NCI-H1930 (cell line): ENCODE data around the gene UPF2.
"Not testable (repeated sequence)": the region's sequence is repeated elsewhere in the genome, so short reads cannot be mapped to it uniquely, and the experiment has no call there.

Experiments used
- DNase-seq, 2 experiments: peaks; one replicate each; lab custom pipeline; 2025; lab: John Stamatoyannopoulos, UW

The UPF2 gene, protein sequence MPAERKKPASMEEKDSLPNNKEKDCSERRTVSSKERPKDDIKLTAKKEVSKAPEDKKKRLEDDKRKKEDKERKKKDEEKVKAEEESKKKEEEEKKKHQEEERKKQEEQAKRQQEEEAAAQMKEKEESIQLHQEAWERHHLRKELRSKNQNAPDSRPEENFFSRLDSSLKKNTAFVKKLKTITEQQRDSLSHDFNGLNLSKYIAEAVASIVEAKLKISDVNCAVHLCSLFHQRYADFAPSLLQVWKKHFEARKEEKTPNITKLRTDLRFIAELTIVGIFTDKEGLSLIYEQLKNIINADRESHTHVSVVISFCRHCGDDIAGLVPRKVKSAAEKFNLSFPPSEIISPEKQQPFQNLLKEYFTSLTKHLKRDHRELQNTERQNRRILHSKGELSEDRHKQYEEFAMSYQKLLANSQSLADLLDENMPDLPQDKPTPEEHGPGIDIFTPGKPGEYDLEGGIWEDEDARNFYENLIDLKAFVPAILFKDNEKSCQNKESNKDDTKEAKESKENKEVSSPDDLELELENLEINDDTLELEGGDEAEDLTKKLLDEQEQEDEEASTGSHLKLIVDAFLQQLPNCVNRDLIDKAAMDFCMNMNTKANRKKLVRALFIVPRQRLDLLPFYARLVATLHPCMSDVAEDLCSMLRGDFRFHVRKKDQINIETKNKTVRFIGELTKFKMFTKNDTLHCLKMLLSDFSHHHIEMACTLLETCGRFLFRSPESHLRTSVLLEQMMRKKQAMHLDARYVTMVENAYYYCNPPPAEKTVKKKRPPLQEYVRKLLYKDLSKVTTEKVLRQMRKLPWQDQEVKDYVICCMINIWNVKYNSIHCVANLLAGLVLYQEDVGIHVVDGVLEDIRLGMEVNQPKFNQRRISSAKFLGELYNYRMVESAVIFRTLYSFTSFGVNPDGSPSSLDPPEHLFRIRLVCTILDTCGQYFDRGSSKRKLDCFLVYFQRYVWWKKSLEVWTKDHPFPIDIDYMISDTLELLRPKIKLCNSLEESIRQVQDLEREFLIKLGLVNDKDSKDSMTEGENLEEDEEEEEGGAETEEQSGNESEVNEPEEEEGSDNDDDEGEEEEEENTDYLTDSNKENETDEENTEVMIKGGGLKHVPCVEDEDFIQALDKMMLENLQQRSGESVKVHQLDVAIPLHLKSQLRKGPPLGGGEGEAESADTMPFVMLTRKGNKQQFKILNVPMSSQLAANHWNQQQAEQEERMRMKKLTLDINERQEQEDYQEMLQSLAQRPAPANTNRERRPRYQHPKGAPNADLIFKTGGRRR

DNA sequence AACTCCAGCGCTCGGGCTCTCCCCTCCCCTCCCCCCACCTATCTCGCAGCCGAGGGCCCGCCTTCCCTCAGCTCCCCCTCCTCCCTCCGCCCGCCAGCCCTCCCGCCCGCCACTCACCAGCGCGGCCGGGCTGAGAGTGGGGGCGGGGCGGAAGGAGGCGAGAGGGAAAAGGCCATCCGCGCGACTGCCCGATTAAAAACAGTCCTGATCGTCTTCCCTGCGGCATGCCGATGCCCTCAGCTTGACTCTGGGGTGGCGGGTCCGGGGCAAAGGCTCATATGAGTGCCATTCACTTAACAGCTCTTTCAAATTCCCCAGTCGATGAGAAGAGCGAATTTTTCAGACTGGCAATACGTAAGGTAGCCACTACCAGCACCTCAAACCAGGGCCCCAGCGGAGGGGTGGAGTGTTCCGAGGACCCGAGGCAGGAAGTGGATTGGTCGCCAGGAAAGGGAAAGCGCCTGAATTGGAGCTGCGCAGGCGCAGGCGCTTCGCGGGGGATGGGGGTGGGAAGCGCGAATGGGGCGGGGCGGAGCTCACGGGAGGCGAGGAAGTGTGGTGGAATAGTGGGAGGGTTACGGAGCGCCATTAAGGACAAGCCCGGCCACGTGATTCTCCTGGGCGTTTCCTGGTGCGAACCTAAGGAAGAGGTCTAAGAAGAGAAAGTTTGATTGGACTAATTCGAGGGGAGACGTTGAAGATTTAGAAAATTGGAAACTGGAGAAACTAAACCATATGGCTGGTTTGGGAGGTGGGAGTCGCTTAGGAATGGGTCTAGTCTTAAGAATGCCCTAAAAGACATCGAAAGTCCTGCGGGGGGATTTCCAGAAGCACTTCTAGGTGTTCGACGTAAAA, at the start of gene UPF2:
Gene UPF2, minus strand, starts transcription at position 13 of the 855 bp plus-strand sequence. CDS start 7,386 bp downstream, outside the sequence.
- DNase-seq: peak; percentile 78 to 80

DNA sequence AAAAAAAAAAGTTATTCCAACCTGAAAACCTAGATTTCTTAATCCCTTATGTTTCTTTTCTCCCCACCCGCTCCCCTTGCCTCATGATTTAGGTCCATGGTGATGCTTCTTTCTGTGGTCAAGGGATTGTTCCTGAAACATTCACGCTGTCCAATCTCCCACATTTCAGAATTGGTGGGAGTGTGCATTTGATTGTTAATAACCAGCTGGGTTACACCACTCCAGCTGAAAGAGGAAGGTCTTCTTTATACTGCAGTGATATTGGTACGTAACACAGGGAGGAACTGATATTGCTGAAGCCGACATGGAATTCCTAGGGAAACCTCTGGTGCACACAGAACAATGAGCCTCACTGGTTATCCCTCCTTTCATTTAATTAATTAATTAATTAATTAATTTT, 48.8 kb upstream of the UPF2 start:
- no peak for DNase-seq

DNA sequence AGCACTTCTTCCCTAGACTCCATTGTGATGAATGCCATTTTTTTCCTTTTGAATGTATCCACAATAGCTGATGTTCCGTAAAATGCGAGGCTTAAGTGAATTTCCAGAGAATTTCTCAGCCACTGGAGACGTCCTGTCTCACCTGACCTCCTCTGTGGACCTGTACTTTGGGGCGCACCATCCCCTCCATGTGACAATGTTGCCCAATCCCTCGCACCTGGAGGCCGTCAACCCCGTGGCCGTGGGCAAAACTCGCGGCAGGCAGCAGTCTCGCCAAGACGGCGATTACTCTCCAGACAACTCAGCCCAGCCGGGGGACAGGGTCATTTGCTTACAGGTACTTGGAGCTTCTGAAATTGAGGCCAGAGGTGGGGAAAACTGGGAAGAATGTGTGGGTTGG, 46.3 kb upstream of the UPF2 start:
- no peak for DNase-seq

DNA sequence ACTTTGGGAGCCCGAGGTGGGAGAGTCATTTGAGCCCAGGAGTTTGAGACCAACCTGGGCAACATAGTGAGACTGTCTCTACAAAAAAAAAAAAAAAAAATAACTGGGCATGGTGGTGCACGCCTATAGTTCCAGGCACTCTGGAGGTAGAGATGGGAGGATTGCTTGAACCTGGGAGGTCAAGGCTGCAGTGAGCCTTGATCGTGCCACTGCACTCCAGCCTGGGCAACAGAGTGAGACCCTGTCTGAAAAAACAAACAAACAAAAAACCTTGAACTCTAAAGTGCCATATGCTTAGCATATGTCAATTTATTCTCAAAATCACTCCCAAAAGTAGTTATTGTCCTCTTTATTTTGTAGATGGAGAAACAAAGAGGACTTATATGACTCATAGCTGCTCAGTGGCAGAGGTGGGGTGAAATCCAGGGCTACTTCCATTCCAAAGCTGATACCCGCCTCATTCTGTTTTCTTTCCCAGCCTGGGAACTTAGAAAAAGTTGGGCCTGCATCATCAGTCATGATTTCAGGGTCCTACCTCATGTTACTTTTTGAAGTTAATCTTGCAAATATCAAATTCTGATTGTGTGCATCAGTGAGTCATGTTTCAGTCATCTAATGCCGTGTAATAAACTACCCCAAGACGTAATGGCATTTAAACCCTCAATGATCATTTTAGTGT, 39.4 kb upstream of the UPF2 start:
- DNase-seq: no peak

DNA sequence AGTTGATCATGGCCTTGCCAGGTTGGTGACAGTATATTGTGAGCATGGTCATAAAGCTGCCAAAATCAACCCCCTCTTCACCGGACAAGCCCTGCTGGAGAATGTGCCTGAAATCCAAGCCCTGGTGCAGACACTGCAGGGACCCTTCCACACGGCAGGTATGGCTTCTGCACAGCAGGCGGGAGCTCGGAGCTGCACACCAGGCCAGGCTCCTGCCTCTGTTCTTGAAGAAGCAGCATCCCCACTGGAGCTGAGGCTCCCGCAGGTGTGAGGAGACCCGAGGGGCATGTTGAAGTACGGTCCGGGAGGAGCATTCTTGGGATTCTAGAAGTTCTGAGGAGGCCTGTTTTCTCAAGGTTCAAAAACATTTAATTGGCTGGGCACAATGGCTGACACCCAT, 38.9 kb upstream of the UPF2 start:
- no peak for DNase-seq

DNA sequence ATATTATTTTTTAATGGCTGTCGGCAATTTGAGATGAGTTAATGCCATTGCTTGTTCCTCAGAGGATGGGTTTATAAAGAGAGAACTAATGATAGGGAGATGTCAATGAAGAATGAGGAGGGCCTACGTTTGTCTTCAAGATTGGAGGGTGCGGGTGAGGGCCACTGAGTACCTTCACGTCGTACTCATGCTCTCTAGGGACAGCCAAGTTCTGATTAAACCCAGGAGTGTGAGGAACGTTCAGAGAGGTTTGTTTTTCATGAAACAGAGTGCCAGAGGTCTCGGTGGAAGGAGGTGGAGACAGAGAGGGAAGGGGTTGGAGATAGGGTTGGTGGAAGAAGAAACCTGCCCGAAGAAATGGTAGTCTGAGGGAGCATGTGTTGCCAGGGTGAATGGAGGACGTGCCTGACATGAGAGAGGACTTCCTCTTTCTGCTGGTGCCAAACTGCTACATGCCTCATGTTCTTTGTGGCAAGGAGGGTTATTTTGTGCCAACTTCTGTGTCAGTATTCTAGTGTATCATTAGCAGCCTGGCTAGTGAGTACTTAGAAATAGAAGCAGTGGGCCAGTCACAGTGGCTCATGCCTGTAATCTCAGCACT, 35.1 kb upstream of the UPF2 start:
- no peak for DNase-seq

DNA sequence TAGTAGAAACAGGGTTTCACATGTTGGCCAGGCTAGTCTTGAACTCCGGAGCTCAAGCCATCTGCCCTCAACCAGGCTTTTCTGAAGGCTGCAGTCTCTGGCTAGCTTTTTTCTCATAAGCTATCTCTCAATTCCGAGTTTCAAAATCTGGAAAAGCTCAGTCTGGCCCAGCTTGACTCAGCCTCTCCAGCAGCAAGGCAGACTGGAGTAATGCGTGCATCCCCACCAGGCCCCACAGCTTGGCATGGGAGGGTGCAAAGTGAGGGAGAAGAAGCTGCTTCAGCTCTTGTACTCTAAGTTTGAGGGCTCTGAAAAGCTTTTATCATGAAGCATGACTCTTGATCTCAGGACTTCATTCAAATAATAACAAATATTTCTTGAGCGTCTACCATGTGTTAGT, 30.9 kb upstream of the UPF2 start:
- no peak for DNase-seq

DNA sequence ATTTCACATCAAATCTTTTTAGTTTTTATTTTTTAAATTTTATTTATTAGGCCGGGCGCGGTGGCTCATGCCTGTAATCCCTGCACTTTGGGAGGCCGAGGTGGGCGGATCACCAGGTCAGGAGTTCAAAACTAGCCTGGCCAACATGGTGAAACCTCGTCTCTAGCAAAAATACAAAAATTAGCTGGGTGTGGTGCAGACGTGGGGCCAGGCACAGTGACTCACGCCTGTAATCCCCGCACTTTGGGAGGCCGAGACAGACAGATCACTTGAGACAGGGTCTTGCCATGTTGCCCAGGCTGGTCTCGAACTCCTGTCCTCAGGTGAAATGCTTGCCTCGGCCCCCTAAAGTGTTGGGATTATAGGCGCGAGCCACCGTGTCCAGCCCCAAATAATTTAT, 28.8 kb upstream of the UPF2 start:
- DNase-seq: not testable (repeated sequence)

DNA sequence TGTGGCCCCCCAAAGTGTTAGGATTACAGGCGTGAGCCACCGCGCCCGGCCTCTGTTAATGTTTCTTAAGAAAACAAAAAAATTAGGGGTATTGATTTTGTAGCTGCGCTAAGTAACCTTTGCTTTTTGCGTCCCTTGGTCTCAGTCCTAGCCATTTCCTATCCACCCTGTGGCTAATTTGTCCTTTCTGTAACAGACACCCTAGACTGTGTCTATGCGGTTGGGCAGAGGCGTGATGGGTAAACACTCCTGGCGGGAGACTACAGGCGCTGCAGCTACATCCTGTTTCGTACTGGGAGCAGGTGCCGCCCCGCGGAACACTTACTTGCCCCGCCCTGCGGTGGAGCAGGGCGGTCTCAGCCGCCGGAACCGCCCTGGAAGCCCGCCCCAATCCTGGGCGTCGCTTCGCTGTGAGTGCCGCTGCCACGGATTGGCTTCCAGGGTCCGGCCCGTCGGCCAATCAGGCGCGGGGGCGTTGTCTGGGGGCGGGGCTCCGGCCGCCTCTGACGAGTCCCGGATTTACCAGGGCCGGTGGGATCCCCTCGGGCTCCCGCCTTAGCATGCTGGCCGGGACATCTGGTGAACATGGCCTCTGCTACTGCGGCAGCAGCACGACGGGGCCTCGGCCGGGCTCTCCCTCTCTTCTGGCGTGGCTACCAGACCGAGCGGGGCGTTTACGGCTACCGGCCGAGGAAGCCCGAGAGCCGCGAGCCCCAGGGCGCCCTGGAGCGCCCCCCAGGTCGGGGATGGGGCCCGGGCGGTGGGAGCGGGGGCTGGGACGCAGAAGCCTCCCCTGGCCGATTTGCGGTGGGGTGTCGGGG, 26.1 kb upstream of the UPF2 start, which contains the start of gene DHTKD1:
Gene DHTKD1, plus strand, starts transcription at position 506 of the 821 bp plus-strand sequence. Its CDS starts 80 bp downstream, at position 586.
- peak; percentile 73 to 83 for DNase-seq

DNA sequence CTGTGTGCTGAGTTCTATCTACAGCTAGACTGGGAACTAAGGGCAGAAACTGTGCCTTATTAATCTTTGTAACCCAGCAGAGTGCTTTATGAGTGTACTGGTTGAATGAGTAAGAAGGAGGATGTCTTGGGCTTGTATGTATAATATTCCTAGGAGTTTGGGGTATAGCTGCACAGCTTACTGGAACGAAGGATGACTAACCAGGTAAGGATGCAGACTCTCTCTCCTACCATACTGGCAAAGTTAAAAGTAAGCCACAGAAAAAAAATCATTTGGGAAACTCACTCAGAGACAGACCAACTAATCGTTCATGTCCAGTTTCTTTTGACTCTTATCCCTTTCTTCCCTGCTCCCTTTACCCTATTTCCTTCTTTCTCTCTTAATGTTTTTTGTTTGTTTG, 24.7 kb upstream of the UPF2 start:
- no peak for DNase-seq

DNA sequence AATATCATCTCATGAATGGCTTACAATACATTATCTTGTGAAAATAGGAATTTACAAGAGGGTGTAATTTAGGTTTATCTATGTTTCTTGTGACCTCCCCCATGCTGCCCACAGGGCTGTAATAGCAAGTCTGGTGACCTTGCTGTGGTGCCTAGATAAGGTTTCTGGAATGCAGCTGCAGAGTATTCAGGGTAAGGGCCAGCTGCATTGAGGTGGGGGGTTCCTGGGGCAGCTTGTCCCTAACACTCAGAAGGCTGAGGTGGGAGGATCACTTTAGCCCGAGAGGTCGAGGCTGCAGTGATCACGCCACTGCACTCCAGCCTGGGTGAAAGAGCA, 20.8 kb upstream of the UPF2 start:
- DNase-seq: no peak

DNA sequence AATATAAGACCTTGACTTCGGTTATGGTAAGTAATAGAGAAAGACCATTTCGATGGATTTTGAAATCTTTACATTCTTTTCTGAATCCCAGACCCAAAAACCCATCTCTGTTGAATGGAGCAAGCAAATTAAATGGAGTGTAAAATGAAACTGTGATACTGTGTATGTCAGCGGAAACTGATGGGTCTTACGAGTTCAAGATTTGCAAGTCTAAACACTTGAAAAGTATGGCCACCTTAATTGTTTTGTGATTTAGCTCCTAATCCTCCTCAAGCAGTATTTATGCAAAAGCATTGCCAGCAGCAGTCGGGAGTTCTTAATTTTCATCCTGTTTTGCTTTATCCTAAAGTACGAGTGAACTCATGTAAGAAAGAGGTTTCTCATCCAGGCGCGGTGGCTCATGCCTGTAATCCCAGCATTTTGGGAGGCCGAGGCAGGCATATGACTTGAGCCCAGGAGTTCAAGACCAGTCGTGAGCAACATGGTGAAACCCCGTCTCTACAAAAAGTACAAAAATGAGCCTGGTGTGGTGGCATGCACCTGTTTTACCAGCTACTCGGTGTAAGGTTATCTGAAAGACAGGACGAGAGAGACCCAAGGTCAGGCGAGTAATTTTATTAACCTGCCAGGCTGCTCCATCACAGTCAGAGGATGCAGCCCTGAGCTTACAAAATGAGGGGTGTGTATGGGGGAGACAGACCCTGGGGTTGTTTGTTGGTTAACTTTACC, 20.3 kb upstream of the UPF2 start:
- no peak for DNase-seq

DNA sequence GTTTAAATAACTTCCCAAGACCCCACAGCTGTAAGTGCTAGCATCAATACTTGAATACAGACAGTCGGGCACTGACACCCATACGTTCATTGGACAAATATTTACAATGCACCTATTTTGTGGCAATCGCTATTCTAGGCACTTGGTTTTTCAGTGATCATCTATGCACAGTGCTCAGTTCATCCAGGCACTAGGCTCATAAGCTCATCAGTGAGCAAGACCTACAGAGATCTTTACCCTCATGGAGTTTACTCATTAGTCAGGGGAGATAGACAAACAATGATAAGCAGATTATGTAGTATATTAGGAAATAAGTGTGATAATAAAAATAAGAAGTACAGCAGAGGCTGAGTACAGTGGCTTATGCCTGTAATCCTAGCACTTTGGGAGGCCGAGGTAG, 18.5 kb upstream of the UPF2 start:
- DNase-seq: no peak

DNA sequence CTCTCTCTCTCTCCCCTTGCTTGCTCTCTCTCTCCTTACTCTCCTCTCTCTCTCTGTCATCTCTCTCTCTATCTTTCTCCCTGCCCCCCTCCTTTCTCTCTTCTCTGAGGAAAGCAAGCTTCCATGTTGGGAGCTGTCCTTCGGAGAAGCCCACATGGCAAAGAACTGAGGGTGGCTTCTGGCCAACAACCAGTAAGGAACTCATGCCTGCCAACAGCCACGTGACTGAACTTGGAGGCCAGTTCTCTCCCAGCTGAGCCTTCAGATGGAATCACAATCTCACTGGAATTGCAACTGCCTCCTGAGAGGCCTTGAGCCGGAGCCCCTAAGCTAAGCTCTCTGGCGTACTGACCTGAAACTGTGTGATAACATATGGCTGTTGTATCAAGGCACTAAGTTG, 14.1 kb upstream of the UPF2 start:
- DNase-seq: no peak

DNA sequence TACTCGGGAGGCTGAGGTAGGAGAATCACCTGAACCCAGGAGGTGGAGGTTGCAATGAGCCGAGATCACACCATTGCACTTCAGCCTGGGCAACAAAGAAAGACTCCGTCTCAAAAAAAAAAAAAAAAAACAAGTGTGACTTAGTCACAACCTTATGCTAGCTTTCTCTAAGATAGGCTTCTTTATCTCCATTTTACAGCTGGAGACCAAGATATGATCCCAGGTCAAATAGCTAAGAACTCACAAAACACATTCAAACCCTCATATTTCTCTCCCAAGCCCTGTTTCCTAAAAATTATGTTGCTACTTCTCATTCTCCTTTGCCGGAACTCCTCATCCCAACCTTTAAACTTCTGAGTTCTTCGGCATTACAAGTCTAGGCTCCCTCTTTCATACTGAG, 13.1 kb upstream of the UPF2 start:
- DNase-seq: no peak

DNA sequence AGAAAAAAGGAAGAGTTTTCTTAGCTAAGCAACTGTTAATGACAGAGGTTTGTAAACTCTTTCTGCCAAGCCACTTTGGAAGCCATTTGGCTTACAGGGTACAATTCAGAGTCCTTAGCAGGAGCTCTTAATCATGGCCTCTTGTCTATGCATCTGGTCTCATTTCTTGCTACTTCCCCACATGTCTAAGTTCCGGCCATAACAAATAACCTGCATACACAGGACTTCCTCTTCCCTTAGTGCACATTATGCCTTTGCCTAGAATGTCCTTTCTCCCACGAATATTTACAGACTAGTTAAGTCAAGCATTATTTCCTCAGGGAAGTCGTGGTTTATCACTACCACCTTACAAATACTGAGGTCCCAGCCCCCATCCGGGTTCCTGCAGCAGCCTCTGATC, 8.6 kb upstream of the UPF2 start:
- DNase-seq: no peak

DNA sequence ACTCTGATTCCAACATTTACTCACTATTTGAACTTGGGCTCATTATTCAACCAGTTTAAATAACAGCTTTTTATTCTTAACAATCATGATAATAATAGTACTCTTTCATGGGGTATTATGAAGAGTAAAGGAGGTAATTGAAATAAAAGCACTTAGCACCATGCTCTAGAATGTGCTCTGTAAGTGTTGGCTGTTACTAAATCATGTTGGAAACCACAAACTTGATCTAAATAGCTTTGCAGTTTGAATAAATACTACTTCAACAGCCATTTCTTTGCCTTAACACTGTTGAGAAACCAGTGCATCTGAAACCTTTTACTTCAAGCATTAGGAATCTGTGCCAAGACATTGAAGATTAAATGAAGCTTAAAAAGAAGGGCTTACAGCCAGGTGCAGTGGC, 7.9 kb upstream of the UPF2 start:
- no peak for DNase-seq

DNA sequence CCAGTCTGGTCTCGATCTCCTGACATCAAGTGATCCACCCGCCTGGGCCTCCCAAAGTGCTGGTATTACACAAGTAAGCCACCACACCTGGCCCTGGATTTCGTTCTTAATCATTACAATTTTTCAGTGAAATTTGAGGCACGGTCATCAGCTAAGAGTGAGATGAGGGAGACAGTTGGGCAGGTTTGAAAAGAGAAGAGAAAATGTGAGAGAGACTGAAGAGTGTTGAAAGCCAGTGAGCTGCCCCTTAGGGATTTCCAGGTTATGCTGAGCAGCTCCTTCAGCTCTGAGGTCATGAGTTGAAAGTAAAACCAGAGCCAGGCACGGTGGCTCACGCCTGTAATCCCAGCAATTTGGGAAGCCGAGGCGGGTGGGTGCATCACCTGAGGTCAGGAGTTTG, 5.9 kb upstream of the UPF2 start:
- no peak for DNase-seq

DNA sequence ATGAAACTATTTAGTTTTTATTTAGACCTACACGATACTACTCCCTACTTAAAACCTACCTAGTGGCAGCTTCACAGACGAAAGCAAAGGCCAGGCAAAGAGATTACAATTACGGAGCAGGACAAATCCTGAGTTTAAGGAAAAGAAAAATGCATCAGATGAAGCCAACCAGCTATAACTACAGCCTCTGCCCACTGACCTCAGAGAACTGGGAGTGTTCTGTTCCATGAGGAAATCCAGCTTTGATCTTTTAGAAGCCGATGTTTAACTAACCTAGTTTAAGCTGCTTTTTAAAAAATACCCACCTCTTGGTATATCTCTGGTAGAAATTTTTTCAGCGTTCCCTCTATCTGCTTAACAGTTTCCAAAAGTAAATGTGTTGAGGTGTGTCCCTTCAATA, 3.0 kb upstream of the UPF2 start:
- DNase-seq: no peak
